ENCODE measurements around the gene ESRRG. TPM values are rescaled to one million over a fixed set of nuclear protein-coding genes. Genes with fewer than 3 reads are reported as not detected.

The ESRRG gene
- total and polyA plus RNA-seq, 2 of the 8 experiments (the other 6 are each of a cell fraction or from before 2014, with no cell fraction given), result 0.59 to 1.4 TPM

GRCh38 chr1:216482620-216483019 is 240.6 kb downstream of the ESRRG start:
- Histone ChIP-seq H3K9ac (replicated peaks in 1 of 4; ENCODE audit: extremely low read depth in 1 of 4, low read depth in 3 of 4, low read length in 3 of 4) (no peak overlapping the region), H3K14ac (ENCODE audit: insufficient read length) (no peak overlapping the region), H3K4me3 (ENCODE audit: extremely low read depth in 1 of 4, insufficient read depth in 2 of 4, low read depth in 3 of 4, low read length in 4 of 4) (no peak overlapping the region), H2AFZ (ENCODE audit: low read length) (no peak overlapping the region), H2BK20ac (ENCODE audit: low read length) (no peak overlapping the region), H2BK120ac (replicated peaks; ENCODE audit: low read depth, low read length) (no peak overlapping the region), H3K18ac (ENCODE audit: extremely low read depth, low read length) (no peak overlapping the region), H3K36me3 (ENCODE audit: control insufficient read depth in 2 of 4, insufficient read depth in 4 of 4, low read length in 3 of 4) (no peaks in the 10 kb centered on the region; a peak in 1 of 8 replicates), H3K79me2 (ENCODE audit: control insufficient read depth in 1 of 2, insufficient read depth in 2 of 2, low read length in 2 of 2) (no peaks in the 10 kb centered on the region), H3K27ac (ENCODE audit: low read depth, low read length) (no peak overlapping the region), H4K5ac (ENCODE audit: insufficient read length, low read depth, low read length) (no peak overlapping the region), H2BK12ac (ENCODE audit: low read depth, low read length) (no peak overlapping the region), H2BK15ac (ENCODE audit: low read length) (no peak overlapping the region), H3K23ac (ENCODE audit: insufficient read length) (no peak overlapping the region), H3K4me2 (ENCODE audit: insufficient read depth in 1 of 2, low read depth in 2 of 2, low read length in 2 of 2) (no peak overlapping the region), H2BK5ac (ENCODE audit: low read depth, low read length) (no peak overlapping the region), H3K27me3 (replicated peaks in 1 of 4; ENCODE audit: control insufficient read depth in 3 of 4, extremely low read depth in 1 of 4, insufficient read depth in 3 of 4, low read length in 3 of 4) (no peaks in the 10 kb centered on the region), H4K8ac (ENCODE audit: extremely low read depth, insufficient read depth, low read length) (no peak overlapping the region), H3K23me2 (ENCODE audit: low read depth, low read length) (no peaks in the 10 kb centered on the region), H3K4me1 (replicated peaks in 1 of 4; ENCODE audit: control insufficient read depth in 3 of 4, insufficient read depth in 4 of 4, low read length in 3 of 4) (no peaks in the 10 kb centered on the region), H3K9me3 (ENCODE audit: insufficient read depth in 2 of 2, low read depth in 1 of 2, low read length in 1 of 2) (no peaks in the 10 kb centered on the region), H4K91ac (replicated peaks; ENCODE audit: insufficient read length, low read length) (no peak overlapping the region), H3K79me1 (ENCODE audit: low read depth, low read length) (no peaks in the 10 kb centered on the region), H3K4ac (replicated peaks; ENCODE audit: insufficient read length, low read depth, low read length) (no peak overlapping the region), H2AK5ac (ENCODE audit: low read depth, low read length) (no peak overlapping the region), H3K56ac (replicated peaks; ENCODE audit: insufficient read length, low read depth, low read length) (no peak overlapping the region), H4K20me1 (replicated peaks in 1 of 2; ENCODE audit: control insufficient read depth in 1 of 2, insufficient read depth in 2 of 2, low read length in 2 of 2) (no peaks in the 10 kb centered on the region)
- POLR2A ChIA-PET (ENCODE audit: partially characterized antibody), result no interaction called here
- DNase-seq (ENCODE audit: low read depth in 1 of 2, low spot score in 2 of 2), result no peak
- FAIRE-seq, result no peak
- CTCF ChIA-PET (ENCODE audit: partially characterized antibody), result no interaction called here
- 88% methylated on average over 3 of the region's 3 CpGs; no CpG with 5 or more reads in 1 of the 2 experiments for WGBS, 2 experiments (ENCODE audit: extremely low coverage in 1 of 2, insufficient coverage in 1 of 2, insufficient read length in 1 of 2, insufficient replicate concordance in 2 of 2, low coverage in 1 of 2, low lambda C conversion rate in 2 of 2, missing lambda C conversion rate in 1 of 2)
- TF ChIP-seq POLR2A (IDR thresholded peaks at IDR 0.05; ENCODE audit: control extremely low read depth in 1 of 2, low read depth in 2 of 2, low read length in 2 of 2), result no peak
- TF ChIP-seq, protein P1, sequence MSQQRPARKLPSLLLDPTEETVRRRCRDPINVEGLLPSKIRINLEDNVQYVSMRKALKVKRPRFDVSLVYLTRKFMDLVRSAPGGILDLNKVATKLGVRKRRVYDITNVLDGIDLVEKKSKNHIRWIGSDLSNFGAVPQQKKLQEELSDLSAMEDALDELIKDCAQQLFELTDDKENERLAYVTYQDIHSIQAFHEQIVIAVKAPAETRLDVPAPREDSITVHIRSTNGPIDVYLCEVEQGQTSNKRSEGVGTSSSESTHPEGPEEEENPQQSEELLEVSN (IDR thresholded peaks at IDR 0.05), result no peak
- TF ChIP-seq KDM1A (IDR thresholded peaks at IDR 0.05; ENCODE audit: borderline replicate concordance, low read length), result no peak
- no peak for TF ChIP-seq CBX8 (IDR thresholded peaks at IDR 0.05; ENCODE audit: borderline replicate concordance, low read depth, low read length)
- no peak for TF ChIP-seq GABPA (IDR thresholded peaks at IDR 0.05; ENCODE audit: borderline replicate concordance, insufficient read depth, low read length)
- no peak for TF ChIP-seq ASH2L (IDR thresholded peaks at IDR 0.05; ENCODE audit: low read length)
- no peak for TF ChIP-seq CTBP2 (IDR thresholded peaks at IDR 0.05; ENCODE audit: borderline replicate concordance, insufficient read depth, insufficient read length, low read length)
- no peak for TF ChIP-seq TCF12 (IDR thresholded peaks at IDR 0.05; ENCODE audit: low read depth, low read length)
- TF ChIP-seq HDAC6 (IDR thresholded peaks at IDR 0.05; ENCODE audit: low read depth, low read length), result no peak
- TF ChIP-seq SIX5 (IDR thresholded peaks at IDR 0.05; ENCODE audit: low read depth, low read length), result no peak
- TF ChIP-seq, protein P2, sequence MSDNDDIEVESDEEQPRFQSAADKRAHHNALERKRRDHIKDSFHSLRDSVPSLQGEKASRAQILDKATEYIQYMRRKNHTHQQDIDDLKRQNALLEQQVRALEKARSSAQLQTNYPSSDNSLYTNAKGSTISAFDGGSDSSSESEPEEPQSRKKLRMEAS (IDR thresholded peaks at IDR 0.05), result no peak
- no peak for TF ChIP-seq TBP (IDR thresholded peaks at IDR 0.05; ENCODE audit: low read depth, low read length)

All from H1 (cell line).